Sigmoid colon (tissue), 3 donors: ENCODE data around the gene MAD1L1.

Source experiments
- CTCF ChIP-seq, 4 experiments: fragments of 450-650 bp in 3 of 4; fragments of 200-600 bp in 1 of 4; IDR thresholded peaks; one replicate each; pipeline ENCODE4 v1.5.1; 2016 to 2019; ENCODE audit warnings: antibody characterized with exemption in 4 of 4, mild to moderate bottlenecking in 3 of 4, moderate library complexity in 2 of 4
- POLR2A ChIP-seq, 2 donors: fragments of 450-650 bp; IDR thresholded peaks; one replicate each; pipeline ENCODE4 v1.6.1; 2016; ENCODE audit warnings: antibody characterized with exemption in 2 of 2, mild to moderate bottlenecking in 2 of 2, moderate library complexity in 2 of 2

- TF ChIP-seq CTCF (IDR thresholded peaks at IDR 0.05) (no peak), POLR2A (IDR thresholded peaks at IDR 0.05) (no peak)
Measured at GRCh38 chr7:2034291-2035201, 198.2 kb downstream of the MAD1L1 start.
